AG04450 (cell line): Measurements from ENCODE around the gene DNPEP. TPM values are rescaled to one million over a fixed set of nuclear protein-coding genes. Genes with fewer than 3 reads are reported as not detected.

Experiments used
- CTCF ChIA-PET: fragments of 300-600, 350-600 bp; formaldehyde crosslinking; extraction: SDS; loops from one replicate; lab custom pipeline; 2022; ENCODE audit warnings: antibody characterized with exemption, inconsistent platforms; lab: Charles Lee
- POLR2A ChIA-PET: fragments of 350-600 bp; formaldehyde crosslinking; extraction: SDS; loops from one replicate; lab custom pipeline; 2021; ENCODE audit warnings: antibody characterized with exemption, inconsistent platforms; lab: Yijun Ruan, JAX
- DNase-seq: peaks from one replicate; pipeline ENCODE4 v3.0.0-alpha.2; 2011; ENCODE audit warnings: low read depth, low spot score
- H3K27ac ChIP-seq: one replicate; pipeline ENCODE4 v1.5.1; 2012; ENCODE audit warnings: low read depth, low read length, control low read depth
- H3K27me3 ChIP-seq: one replicate; pipeline ENCODE4 v1.6.0; 2012; ENCODE audit warnings: low read length; ENCODE audit not compliant: control insufficient read depth, insufficient read depth
- H3K4me3 ChIP-seq: 2 replicates; pipeline ENCODE4 v1.5.1; 2011; ENCODE audit warnings: mild to moderate bottlenecking, low read depth, low read length, control low read depth
- H3K9me3 ChIP-seq: 2 replicates; pipeline ENCODE4 v1.5.1; 2012; ENCODE audit warnings: low read length; ENCODE audit not compliant: control insufficient read depth, insufficient read depth
- polyA plus RNA-seq: library from polyadenylated mRNA; depleted of rRNA; stranded (reverse); fragments of >200 nt; gene quantifications from 2 replicates; pipeline ENCODE4 v1.2.3, GENCODE V29; 2011
- TF ChIP-seq, protein P1 (sequence below): IDR thresholded peaks from 2 replicates; pipeline ENCODE4 v1.5.1; 2011; ENCODE audit warnings: low read depth, low read length, control low read depth, inconsistent platforms

Gene DNPEP
- polyA plus RNA-seq, 1 experiment = 41.5 TPM

DNA sequence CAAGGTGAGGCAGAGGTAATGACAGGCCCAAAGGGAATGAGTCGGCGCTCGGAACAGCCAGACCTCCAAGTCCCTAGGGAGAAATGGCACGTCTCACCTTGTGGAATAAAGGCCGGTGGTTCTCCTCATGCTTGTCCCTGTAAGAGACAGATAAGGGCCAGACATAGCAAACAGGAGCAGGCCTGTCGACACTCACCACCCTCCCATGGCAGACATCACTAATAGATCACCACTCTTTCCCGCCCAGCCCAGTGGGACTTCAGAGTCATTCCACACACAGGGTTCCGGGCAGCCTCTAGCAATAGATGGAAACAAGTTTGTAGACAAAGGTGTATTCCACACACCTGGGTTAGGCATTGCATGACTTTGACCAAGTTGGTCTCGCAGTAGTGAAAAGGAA, 6.3 kb downstream of the DNPEP start:
- POLR2A ChIA-PET = no interaction called here

DNA sequence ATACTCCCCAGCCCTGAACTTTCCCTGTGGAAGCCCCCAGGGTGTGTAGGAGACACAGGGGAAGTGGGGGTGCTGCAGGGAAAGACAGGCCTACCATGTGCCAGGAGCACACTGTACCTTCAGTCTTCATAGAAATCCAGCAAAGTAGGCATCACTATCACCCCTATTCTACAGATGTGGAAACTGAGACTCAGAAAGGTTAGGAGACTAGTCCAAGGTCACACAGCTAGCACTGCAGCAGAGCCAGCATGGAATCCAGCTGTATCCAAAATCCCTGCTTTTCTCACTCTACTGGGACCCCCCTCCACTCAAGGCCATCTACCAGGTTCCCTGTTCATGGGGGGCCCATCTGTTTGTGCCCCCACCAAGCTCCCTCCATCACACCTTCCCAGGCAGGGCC, 6.8 kb downstream of the DNPEP start:
- H3K4me3 ChIP-seq = no peak overlapping the region
- CTCF ChIA-PET = no interaction called here
- no peaks in the 10 kb centered on the region for H3K27me3 ChIP-seq
- POLR2A ChIA-PET = no interaction called here
- DNase-seq = no peak
- no peaks in the 10 kb centered on the region for H3K9me3 ChIP-seq
- TF ChIP-seq, protein P1, sequence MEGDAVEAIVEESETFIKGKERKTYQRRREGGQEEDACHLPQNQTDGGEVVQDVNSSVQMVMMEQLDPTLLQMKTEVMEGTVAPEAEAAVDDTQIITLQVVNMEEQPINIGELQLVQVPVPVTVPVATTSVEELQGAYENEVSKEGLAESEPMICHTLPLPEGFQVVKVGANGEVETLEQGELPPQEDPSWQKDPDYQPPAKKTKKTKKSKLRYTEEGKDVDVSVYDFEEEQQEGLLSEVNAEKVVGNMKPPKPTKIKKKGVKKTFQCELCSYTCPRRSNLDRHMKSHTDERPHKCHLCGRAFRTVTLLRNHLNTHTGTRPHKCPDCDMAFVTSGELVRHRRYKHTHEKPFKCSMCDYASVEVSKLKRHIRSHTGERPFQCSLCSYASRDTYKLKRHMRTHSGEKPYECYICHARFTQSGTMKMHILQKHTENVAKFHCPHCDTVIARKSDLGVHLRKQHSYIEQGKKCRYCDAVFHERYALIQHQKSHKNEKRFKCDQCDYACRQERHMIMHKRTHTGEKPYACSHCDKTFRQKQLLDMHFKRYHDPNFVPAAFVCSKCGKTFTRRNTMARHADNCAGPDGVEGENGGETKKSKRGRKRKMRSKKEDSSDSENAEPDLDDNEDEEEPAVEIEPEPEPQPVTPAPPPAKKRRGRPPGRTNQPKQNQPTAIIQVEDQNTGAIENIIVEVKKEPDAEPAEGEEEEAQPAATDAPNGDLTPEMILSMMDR = no peak
- no peak overlapping the region for H3K27ac ChIP-seq

More for the DNA sequence above, 6.3 kb downstream of the DNPEP start:
- no peaks in the 10 kb centered on the region for H3K27me3 ChIP-seq
- TF ChIP-seq, protein P1 = no peak
- DNase-seq = no peak
- H3K27ac ChIP-seq = no peak overlapping the region
- no peak overlapping the region for H3K4me3 ChIP-seq
- H3K9me3 ChIP-seq = no peaks in the 10 kb centered on the region
- CTCF ChIA-PET = no interaction called here

DNA sequence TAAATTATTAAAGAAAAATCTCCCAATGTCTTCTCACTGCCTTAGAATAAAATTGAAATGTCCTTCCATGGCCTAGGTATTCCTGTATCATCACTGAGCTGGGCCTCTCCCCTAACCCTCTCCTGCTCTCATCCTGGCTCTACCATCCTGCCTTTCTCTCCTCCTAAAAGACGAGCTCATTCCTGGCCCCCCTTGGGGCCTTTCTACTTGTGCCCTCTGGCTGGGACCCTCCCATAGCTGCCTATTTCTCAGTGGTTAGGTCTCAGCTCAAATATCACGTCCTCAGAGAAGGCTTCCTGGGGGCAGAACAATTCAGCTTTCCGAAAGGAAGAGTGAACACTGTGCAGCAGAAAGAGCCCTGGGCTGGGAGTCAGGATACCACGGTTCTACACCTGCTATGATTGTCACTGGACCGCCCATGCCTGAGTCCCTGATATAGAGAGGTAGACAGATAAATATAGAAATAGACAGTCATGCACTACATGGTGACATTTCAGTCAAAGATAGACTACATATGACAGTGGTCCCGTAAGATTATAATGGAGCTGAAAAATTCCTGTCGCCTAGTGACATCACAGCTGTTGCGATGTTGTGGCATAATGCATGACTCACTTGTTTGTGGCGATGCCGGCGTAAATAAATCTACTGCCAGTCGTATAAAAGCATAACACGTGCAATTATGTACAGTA, 9.4 kb downstream of the DNPEP start:
- no peak overlapping the region for H3K4me3 ChIP-seq
- POLR2A ChIA-PET = interaction anchor here (1.1 kb wide), 1 partner anchor 9 kb away, joined by 3 read pairs; no protein-coding TSS in a partner anchor
- no peak overlapping the region for H3K27ac ChIP-seq
- no peak for DNase-seq
- H3K9me3 ChIP-seq = no peaks in the 10 kb centered on the region
- CTCF ChIA-PET = interaction anchor here (0.7 to 2.0 kb wide), 4 partner anchors 9 to 312 kb away, joined by 3 to 11 read pairs (median 3); partner anchors contain the start of gene DNPEP
- TF ChIP-seq, protein P1 = no peak
- H3K27me3 ChIP-seq = no peaks in the 10 kb centered on the region

DNA sequence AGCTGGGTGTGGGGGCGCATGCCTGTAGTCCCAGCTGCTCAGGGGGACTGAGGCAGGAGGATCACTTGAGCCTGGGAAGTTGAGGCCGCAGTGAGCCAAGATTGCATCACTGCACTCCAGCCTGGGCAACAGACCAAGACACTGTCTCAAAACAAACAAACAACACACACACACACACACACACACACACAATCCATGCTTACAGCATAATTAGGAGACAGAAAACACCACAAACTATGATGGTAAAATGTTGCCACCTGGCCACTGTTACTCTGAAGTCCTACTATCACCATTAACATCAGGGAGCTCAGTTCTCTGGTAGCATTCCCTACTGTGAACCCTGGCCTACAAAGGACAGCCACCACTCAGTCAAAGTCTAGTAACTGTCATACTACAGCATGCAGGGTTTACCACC, 18.3 kb downstream of the DNPEP start:
- Histone ChIP-seq H3K27ac (peak overlapping the region; percentile 81), H3K9me3 (no peaks in the 10 kb centered on the region), H3K27me3 (no peaks in the 10 kb centered on the region), H3K4me3 (no peak overlapping the region)
- DNase-seq = no peak
- POLR2A ChIA-PET = interaction anchor here (0.6 to 2.1 kb wide), 5 partner anchors 10 to 129 kb away, joined by 3 to 14 read pairs (median 4); partner anchors contain the start of gene DNPEP
- TF ChIP-seq, protein P1 = no peak
- CTCF ChIA-PET = interaction anchor here (0.8 to 2.1 kb wide), 4 partner anchors 8 to 160 kb away, joined by 3 to 11 read pairs (median 7); no protein-coding TSS in a partner anchor

DNA sequence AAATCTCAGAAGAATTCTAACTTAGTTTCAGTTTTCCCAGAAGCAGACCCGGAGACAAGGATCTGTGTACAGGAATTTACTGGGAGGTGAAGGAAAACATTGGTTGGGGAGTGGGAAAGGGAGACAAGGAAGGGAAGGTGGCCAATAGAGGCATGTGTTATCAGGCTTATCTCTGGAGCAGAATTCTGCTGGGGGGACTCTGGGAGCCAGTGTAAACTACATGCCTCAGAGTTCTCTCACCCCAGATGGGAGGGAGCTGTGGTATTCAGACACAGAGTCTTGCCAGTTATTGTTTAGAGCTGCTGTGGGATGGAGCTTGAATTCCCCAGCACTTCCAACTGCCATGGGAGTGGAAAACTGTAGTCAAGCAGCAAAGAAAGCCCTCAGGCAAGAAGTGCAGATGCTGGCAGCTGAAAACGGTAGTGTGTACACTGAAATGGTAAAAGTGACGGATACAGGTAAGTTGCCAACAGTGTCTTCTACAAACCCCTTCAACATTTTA, 19.0 kb downstream of the DNPEP start:
- ChIA-PET POLR2A (interaction anchor here (0.6 to 2.1 kb wide), 4 partner anchors 10 to 23 kb away, joined by 3 to 14 read pairs (median 4); partner anchors contain the start of gene DNPEP), CTCF (interaction anchor here (0.8 to 2.1 kb wide), 4 partner anchors 9 to 161 kb away, joined by 3 to 11 read pairs (median 7); no protein-coding TSS in a partner anchor)
- Histone ChIP-seq H3K4me3 (peak overlapping the region; percentile 31; the same call in 1 of the 2 replicates), H3K27ac (peak overlapping the region; percentile 81), H3K9me3 (no peaks in the 10 kb centered on the region), H3K27me3 (no peaks in the 10 kb centered on the region)
- TF ChIP-seq, protein P1 = no peak
- DNase-seq = peak; percentile 62
